A549 (cell line): Measurements from ENCODE around the gene MAP7D1. TPM values are rescaled to one million over a fixed set of nuclear protein-coding genes. Genes with fewer than 3 reads are reported as not detected.
A peak's percentile ranks its signal among the peaks of the same experiment; 100 is the strongest.

Experiments
- ATAC-seq, 2 experiments: fragments of 200-7000 bp in 1 of 2; fragments of >200 bp in 1 of 2; cut with Nextera tagmentation in 1 of 2; cut with Tn5 transposase in 1 of 2; 3 replicates each; pipeline versions ENCODE4 v1.8.0 to v1.9.1; 2018 to 2020; ENCODE audit warnings: mild to moderate bottlenecking in 1 of 2, moderate library complexity in 1 of 2
- CTCF ChIA-PET: fragments of 300-600 bp; sonication (Branson Sonifier 250); formaldehyde crosslinking; extraction: SDS; loops from one replicate; lab custom pipeline; 2021; ENCODE audit warnings: antibody characterized with exemption, inconsistent platforms; lab: Yijun Ruan, JAX
- POLR2A ChIA-PET: fragments of 350-600 bp; formaldehyde crosslinking; extraction: SDS; loops from one replicate; lab custom pipeline; 2021; ENCODE audit warnings: antibody characterized with exemption, inconsistent platforms; lab: Yijun Ruan, JAX
- DNase-seq, 2 experiments: peaks; one replicate each; pipeline versions ENCODE4 v3.0.0 to v3.0.0-alpha.2; 2011 to 2016; ENCODE audit warnings: low read depth in 1 of 2, low spot score in 1 of 2
- FAIRE-seq: peaks from 2 replicates; lab custom pipeline; 2011; peaks lifted over from hg19 to GRCh38; lab: Jason Lieb, UNC
- H3K27ac ChIP-seq, 2 experiments: fragments of >200 bp; sonication (Bioruptor Twin); formaldehyde crosslinking; 3 replicates each; pipeline ENCODE4 v1.5.1; 2016 to 2017
- H3K4me1 ChIP-seq: fragments of >200 bp; sonication (Bioruptor Twin); formaldehyde crosslinking; 3 replicates; pipeline ENCODE4 v1.6.1; 2016
- H3K4me2 ChIP-seq: fragments of >200 bp; sonication (Bioruptor Twin); formaldehyde crosslinking; 3 replicates; pipeline ENCODE4 v1.6.1; 2016
- H3K4me3 ChIP-seq: fragments of >200 bp; sonication (Bioruptor Twin); formaldehyde crosslinking; 3 replicates; pipeline ENCODE4 v1.5.1; 2016
- H3K9me3 ChIP-seq: fragments of >200 bp; sonication (Bioruptor Twin); formaldehyde crosslinking; 3 replicates; pipeline ENCODE4 v1.6.1; 2016
- CBX2 ChIP-seq: fragments of 200-600 bp; sonication (generic); IDR thresholded peaks from 2 replicates; pipeline ENCODE4 v1.6.1; 2016; ENCODE audit warnings: low read depth, mild to moderate bottlenecking, borderline replicate concordance
- CHD4 ChIP-seq: fragments of 200-600 bp; sonication (generic); IDR thresholded peaks from 2 replicates; pipeline ENCODE4 v1.6.1; 2016; ENCODE audit warnings: antibody characterized with exemption, mild to moderate bottlenecking, borderline replicate concordance
- EHMT2 ChIP-seq: fragments of 200-600 bp; sonication (generic); IDR thresholded peaks from 2 replicates; pipeline ENCODE4 v1.6.1; 2016; ENCODE audit warnings: antibody characterized with exemption, low read depth, mild to moderate bottlenecking, moderate library complexity
- EP300 ChIP-seq, 2 experiments: fragments of >200 bp; sonication (Bioruptor Twin); formaldehyde crosslinking; IDR thresholded peaks; 2 replicates in 1 of 2; 3 replicates in 1 of 2; pipeline ENCODE4 v1.6.1; 2016 to 2017
- ESRRA ChIP-seq: fragments of 150-350 bp; IDR thresholded peaks from 2 replicates; pipeline ENCODE4 v1.6.1; 2014; ENCODE audit warnings: mild to moderate bottlenecking, low read length, borderline replicate concordance
- FOSB ChIP-seq: fragments of 250-450 bp; sonication (Bioruptor Pico); IDR thresholded peaks from 2 replicates; pipeline ENCODE4 v1.5.0; 2020; ENCODE audit warnings: mild to moderate bottlenecking, moderate library complexity
- FOSL2 ChIP-seq, 2 experiments: fragments of 450-650 bp in 1 of 2; fragments of >200 bp in 1 of 2; sonication (Bioruptor Twin) in 1 of 2; formaldehyde crosslinking; IDR thresholded peaks; 2 replicates each; pipeline versions ENCODE4 v1.5.0 to v1.6.1; 2016 to 2020; ENCODE audit warnings: mild to moderate bottlenecking in 1 of 2, moderate library complexity in 1 of 2
- FOXS1 ChIP-seq: fragments of 250-450 bp; sonication (Bioruptor Pico); IDR thresholded peaks from 2 replicates; pipeline ENCODE4 v1.5.0; 2020; ENCODE audit warnings: mild to moderate bottlenecking, moderate library complexity
- HDAC2 ChIP-seq: fragments of 200-600 bp; sonication (generic); IDR thresholded peaks from 2 replicates; pipeline ENCODE4 v1.6.1; 2016
- HOXA7 ChIP-seq: fragments of 250-450 bp; sonication (Bioruptor Pico); IDR thresholded peaks from 2 replicates; pipeline ENCODE4 v1.5.0; 2020; ENCODE audit warnings: mild to moderate bottlenecking, moderate library complexity
- NFE2L2 ChIP-seq: fragments of 150-350 bp; conservative IDR thresholded peaks from 2 replicates; pipeline ENCODE4 v1.6.1; 2014; ENCODE audit warnings: low read length
- SMC3 ChIP-seq: fragments of >200 bp; sonication (Bioruptor Twin); formaldehyde crosslinking; IDR thresholded peaks from 3 replicates; pipeline ENCODE4 v1.6.1; 2018; ENCODE audit warnings: inconsistent platforms
- TFCP2L1 ChIP-seq: fragments of 250-450 bp; sonication (Bioruptor Pico); IDR thresholded peaks from 2 replicates; pipeline ENCODE4 v1.5.0; 2021; ENCODE audit warnings: mild to moderate bottlenecking
- WGBS: methylation state at CpG from one replicate; pipeline ENCODE4 v1.1.6; 2017; ENCODE audit errors: missing lambda C conversion rate; 5-methylcytosine and 5-hydroxymethylcytosine counted together
- polyA plus RNA-seq, 4 experiments: library from polyadenylated mRNA; depleted of rRNA in 3 of 4; stranded (reverse); fragments of >200 nt; fragmentation: RNase III in 1 of 4; extraction: RNeasy Plus Mini Kit Qiagen cat#74134 plus additional on column Dnase treatment in 1 of 4; gene quantifications; 2 replicates in 3 of 4; 3 replicates in 1 of 4; pipeline ENCODE4 v1.2.3, GENCODE V29; 2011 to 2017
- TF ChIP-seq, protein P1 (sequence below): fragments of >200 bp; sonication (Bioruptor Twin); formaldehyde crosslinking; IDR thresholded peaks from 3 replicates; pipeline ENCODE4 v1.5.1; 2016
- TF ChIP-seq, protein P2 (sequence below): fragments of 200-600 bp; sonication (generic); IDR thresholded peaks from 2 replicates; pipeline ENCODE4 v1.6.1; 2016; ENCODE audit warnings: antibody characterized with exemption, mild to moderate bottlenecking, moderate library complexity
- TF ChIP-seq, protein P3 (sequence below): fragments of 150-350 bp; IDR thresholded peaks from 2 replicates; pipeline ENCODE4 v1.6.1; 2014; ENCODE audit warnings: low read depth, mild to moderate bottlenecking, low read length
- TF ChIP-seq, protein P4 (sequence below): fragments of 250-450 bp; sonication (Bioruptor Pico); IDR thresholded peaks from 2 replicates; pipeline ENCODE4 v1.5.0; 2021; ENCODE audit warnings: mild to moderate bottlenecking, moderate library complexity, borderline replicate concordance

MAP7D1 gene
- polyA plus RNA-seq, 2 of the 4 experiments (the other 2 are of a cell fraction): 16.4 to 74.9 TPM

DNA sequence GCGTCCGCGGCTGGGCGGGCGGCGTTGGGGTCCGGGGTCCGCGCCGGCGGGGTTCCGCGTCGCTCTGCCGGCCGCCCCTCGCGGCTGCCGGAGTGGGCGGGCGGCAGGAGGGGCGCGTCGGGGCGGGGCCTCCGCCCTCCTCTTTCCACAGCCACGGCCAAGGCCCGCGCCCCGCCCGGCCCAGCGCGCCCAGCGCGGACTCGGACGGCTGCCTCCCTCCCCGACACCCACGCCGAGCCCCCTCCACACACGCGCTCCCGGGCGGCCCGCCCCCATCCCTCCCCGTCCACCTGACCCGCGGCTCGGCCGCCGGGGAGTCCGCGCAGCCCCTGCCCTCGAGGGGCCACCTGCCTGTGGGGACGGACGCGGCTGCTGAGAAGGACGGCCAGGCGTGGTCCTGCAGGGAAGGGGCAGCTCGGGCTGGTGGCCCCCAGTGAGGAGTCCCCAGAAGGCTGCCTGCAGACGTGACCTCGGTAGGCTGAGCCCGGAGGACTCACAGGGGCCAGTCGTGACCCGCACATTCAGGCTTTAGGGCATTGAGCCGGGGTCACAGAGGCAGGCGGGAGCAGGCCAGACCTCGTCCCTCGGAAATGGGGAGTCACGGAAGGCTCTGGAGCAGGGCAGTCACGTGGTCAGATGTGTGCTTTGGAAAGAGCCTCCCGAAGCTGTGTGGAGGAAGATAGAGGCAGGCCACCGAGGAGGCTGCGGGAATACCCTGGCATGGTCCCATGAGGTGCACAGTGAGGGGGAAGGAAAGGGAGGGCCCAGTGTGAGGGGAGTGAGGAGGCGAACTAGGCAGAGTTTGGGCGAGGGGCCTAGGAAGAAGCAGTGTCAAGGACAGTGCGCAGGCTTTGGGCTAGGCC lies 30.6 kb upstream of the MAP7D1 start, which contains the start of gene COL8A2:
TSS of gene COL8A2 (minus strand) at position 94 of the 863 bp plus-strand sequence. CDS start 24,980 bp downstream, outside the sequence.
- TF ChIP-seq HOXA7 (CRISPR knock-in tag) (no peak), NFE2L2 (no peak), EHMT2 (no peak), FOSL2 (IDR thresholded peaks at IDR 0.05) (no peak), FOSL2 (CRISPR knock-in tag; IDR thresholded peaks at IDR 0.05) (no peak), CHD4 (no peak), EP300 (IDR thresholded peaks at IDR 0.05) (no peak), TFCP2L1 (CRISPR knock-in tag) (no peak), HDAC2 (no peak), ESRRA (no peak), FOXS1 (CRISPR knock-in tag) (no peak)
- TF ChIP-seq, protein P1, sequence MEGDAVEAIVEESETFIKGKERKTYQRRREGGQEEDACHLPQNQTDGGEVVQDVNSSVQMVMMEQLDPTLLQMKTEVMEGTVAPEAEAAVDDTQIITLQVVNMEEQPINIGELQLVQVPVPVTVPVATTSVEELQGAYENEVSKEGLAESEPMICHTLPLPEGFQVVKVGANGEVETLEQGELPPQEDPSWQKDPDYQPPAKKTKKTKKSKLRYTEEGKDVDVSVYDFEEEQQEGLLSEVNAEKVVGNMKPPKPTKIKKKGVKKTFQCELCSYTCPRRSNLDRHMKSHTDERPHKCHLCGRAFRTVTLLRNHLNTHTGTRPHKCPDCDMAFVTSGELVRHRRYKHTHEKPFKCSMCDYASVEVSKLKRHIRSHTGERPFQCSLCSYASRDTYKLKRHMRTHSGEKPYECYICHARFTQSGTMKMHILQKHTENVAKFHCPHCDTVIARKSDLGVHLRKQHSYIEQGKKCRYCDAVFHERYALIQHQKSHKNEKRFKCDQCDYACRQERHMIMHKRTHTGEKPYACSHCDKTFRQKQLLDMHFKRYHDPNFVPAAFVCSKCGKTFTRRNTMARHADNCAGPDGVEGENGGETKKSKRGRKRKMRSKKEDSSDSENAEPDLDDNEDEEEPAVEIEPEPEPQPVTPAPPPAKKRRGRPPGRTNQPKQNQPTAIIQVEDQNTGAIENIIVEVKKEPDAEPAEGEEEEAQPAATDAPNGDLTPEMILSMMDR: no peak
- TF ChIP-seq, protein P2, sequence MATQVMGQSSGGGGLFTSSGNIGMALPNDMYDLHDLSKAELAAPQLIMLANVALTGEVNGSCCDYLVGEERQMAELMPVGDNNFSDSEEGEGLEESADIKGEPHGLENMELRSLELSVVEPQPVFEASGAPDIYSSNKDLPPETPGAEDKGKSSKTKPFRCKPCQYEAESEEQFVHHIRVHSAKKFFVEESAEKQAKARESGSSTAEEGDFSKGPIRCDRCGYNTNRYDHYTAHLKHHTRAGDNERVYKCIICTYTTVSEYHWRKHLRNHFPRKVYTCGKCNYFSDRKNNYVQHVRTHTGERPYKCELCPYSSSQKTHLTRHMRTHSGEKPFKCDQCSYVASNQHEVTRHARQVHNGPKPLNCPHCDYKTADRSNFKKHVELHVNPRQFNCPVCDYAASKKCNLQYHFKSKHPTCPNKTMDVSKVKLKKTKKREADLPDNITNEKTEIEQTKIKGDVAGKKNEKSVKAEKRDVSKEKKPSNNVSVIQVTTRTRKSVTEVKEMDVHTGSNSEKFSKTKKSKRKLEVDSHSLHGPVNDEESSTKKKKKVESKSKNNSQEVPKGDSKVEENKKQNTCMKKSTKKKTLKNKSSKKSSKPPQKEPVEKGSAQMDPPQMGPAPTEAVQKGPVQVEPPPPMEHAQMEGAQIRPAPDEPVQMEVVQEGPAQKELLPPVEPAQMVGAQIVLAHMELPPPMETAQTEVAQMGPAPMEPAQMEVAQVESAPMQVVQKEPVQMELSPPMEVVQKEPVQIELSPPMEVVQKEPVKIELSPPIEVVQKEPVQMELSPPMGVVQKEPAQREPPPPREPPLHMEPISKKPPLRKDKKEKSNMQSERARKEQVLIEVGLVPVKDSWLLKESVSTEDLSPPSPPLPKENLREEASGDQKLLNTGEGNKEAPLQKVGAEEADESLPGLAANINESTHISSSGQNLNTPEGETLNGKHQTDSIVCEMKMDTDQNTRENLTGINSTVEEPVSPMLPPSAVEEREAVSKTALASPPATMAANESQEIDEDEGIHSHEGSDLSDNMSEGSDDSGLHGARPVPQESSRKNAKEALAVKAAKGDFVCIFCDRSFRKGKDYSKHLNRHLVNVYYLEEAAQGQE: no peak
- TF ChIP-seq, protein P3, sequence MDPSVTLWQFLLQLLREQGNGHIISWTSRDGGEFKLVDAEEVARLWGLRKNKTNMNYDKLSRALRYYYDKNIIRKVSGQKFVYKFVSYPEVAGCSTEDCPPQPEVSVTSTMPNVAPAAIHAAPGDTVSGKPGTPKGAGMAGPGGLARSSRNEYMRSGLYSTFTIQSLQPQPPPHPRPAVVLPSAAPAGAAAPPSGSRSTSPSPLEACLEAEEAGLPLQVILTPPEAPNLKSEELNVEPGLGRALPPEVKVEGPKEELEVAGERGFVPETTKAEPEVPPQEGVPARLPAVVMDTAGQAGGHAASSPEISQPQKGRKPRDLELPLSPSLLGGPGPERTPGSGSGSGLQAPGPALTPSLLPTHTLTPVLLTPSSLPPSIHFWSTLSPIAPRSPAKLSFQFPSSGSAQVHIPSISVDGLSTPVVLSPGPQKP: no peak
- H3K4me2 ChIP-seq: peak within 1 kb of the TSS; percentile 85
- FAIRE-seq (no peak), DNase-seq (no peak), ATAC-seq (peak in 1 of 2 experiments; percentile 32; a peak in 3 of 6 replicates)
- no peaks in the 10 kb centered on the region for H3K9me3 ChIP-seq
- ChIA-PET CTCF (no interaction called here), POLR2A (no interaction called here)
- H3K4me1 ChIP-seq: no peaks in the 10 kb centered on the region
- WGBS: 85% methylated on average over 10 of the region's 77 CpGs
- H3K27ac ChIP-seq: peak within 1 kb of the TSS; percentile 35 to 74; a peak in 4 of 6 replicates
- peak within 1 kb of the TSS; percentile 34 for H3K4me3 ChIP-seq

DNA sequence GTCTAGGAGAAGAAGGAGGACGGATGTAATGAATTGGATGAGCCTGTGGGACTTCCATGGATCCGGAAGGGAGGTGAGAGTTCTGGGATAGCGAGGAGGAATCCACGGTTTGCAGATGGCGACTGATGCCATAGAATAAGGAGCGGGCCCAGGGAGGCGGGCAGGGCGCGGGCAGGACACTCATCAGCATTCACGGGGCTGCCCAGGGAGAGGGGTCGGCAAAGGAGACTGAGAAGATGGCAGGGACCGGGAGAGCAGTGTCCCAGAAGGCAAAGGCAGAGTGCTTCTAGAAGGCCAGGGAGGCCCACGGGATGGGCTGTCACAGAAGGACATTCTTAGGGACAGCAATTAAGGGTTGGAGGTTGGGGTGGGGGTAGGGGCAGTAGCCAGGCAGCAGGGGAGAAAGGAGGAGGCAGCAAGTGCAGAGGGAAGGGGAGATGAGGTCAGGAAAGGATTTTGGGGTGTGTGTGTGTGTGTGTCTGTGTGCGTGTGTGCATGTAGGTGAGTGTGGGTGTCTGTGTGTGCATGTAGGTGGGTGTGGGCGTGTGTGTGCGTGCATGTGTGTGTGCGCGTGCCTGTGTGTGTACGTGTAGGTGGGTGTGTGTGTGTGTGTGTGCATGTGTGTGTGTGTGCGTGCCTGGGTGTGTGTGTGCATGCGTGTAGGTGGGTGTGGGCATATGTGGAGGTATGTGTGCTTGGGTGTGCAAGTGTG lies 29.8 kb upstream of the MAP7D1 start:
- Histone ChIP-seq H3K4me1 (no peaks in the 10 kb centered on the region), H3K27ac (no peak overlapping the region), H3K4me3 (no peak overlapping the region), H3K9me3 (no peaks in the 10 kb centered on the region), H3K4me2 (no peak overlapping the region)
- DNase-seq (no peak), ATAC-seq (peak in 1 of 2 experiments; percentile 8; a peak in 2 of 6 replicates), FAIRE-seq (no peak)
- POLR2A ChIA-PET: no interaction called here
- CTCF ChIA-PET: interaction anchor here (0.6 kb wide), 2 partner anchors 7 to 116 kb away, joined by 3 read pairs; no protein-coding TSS in a partner anchor
- whole genome bisulfite sequencing: 84% methylated on average over 21 of the region's 21 CpGs
- TF ChIP-seq, protein P4, sequence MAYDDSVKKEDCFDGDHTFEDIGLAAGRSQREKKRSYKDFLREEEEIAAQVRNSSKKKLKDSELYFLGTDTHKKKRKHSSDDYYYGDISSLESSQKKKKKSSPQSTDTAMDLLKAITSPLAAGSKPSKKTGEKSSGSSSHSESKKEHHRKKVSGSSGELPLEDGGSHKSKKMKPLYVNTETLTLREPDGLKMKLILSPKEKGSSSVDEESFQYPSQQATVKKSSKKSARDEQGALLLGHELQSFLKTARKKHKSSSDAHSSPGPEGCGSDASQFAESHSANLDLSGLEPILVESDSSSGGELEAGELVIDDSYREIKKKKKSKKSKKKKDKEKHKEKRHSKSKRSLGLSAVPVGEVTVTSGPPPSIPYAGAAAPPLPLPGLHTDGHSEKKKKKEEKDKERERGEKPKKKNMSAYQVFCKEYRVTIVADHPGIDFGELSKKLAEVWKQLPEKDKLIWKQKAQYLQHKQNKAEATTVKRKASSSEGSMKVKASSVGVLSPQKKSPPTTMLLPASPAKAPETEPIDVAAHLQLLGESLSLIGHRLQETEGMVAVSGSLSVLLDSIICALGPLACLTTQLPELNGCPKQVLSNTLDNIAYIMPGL (CRISPR knock-in tag): no peak
- TF ChIP-seq TFCP2L1 (CRISPR knock-in tag): no peak
- no peak for TF ChIP-seq SMC3
- no peak for TF ChIP-seq CBX2
- TF ChIP-seq CHD4: no peak
- TF ChIP-seq FOSB (CRISPR knock-in tag): no peak
